ENCODE data around the gene NUAK2.
"Not testable (repeated sequence)": the region's sequence is repeated elsewhere in the genome, so short reads cannot be mapped to it uniquely, and the experiment has no call there.

NUAK2 gene

GRCh38 chr1:205301205-205301821, 20.2 kb downstream of the NUAK2 start:
- no peak overlapping the region for H3K4me3 ChIP-seq (ENCODE audit: low read depth, low read length)
- H3K9ac ChIP-seq = no peak overlapping the region
- H2AFZ ChIP-seq = peak overlapping the region; percentile 50
- peak overlapping the region; percentile 31 for H3K4me2 ChIP-seq (ENCODE audit: low read length)
- no peaks in the 10 kb centered on the region for H3K27me3 ChIP-seq (ENCODE audit: control insufficient read depth, insufficient read depth, low read length)
- H3K27ac ChIP-seq = no peak overlapping the region
- no peaks in the 10 kb centered on the region for H3K4me1 ChIP-seq
- no peaks in the 10 kb centered on the region for H3K79me2 ChIP-seq
- no peaks in the 10 kb centered on the region for H3K9me3 ChIP-seq (ENCODE audit: control insufficient read depth, low read length)
- H3K36me3 ChIP-seq (ENCODE audit: control insufficient read depth, insufficient read depth, low read length) = no peaks in the 10 kb centered on the region
- TF ChIP-seq CTCF (IDR thresholded peaks at IDR 0.05) = no peak

- Histone ChIP-seq H3K4me1 (no peaks in the 10 kb centered on the region), H3K36me3 (ENCODE audit: control insufficient read depth, insufficient read depth, low read length) (no peaks in the 10 kb centered on the region), H3K9me3 (ENCODE audit: control insufficient read depth, low read length) (no peaks in the 10 kb centered on the region), H3K27me3 (ENCODE audit: control insufficient read depth, insufficient read depth, low read length) (no peaks in the 10 kb centered on the region), H3K9ac (no peak overlapping the region), H2AFZ (no peak overlapping the region), H3K27ac (no peak overlapping the region), H3K4me3 (ENCODE audit: low read depth, low read length) (no peak overlapping the region), H3K4me2 (ENCODE audit: low read length) (no peak overlapping the region), H3K79me2 (no peaks in the 10 kb centered on the region)
- TF ChIP-seq CTCF (IDR thresholded peaks at IDR 0.05) = no peak
Observed at GRCh38 chr1:205300149-205300548, 21.4 kb downstream of the NUAK2 start.

- Histone ChIP-seq H2AFZ (no peak overlapping the region), H3K4me1 (no peaks in the 10 kb centered on the region), H3K27me3 (ENCODE audit: control insufficient read depth, insufficient read depth, low read length) (no peaks in the 10 kb centered on the region), H3K79me2 (no peaks in the 10 kb centered on the region), H3K4me3 (ENCODE audit: low read depth, low read length) (no peak overlapping the region), H3K27ac (no peak overlapping the region), H3K9me3 (ENCODE audit: control insufficient read depth, low read length) (no peaks in the 10 kb centered on the region), H3K9ac (no peak overlapping the region), H3K4me2 (ENCODE audit: low read length) (no peak overlapping the region), H3K36me3 (ENCODE audit: control insufficient read depth, insufficient read depth, low read length) (no peaks in the 10 kb centered on the region)
- TF ChIP-seq CTCF (IDR thresholded peaks at IDR 0.05) = no peak
Observed at GRCh38 chr1:205298191-205298994, 23.2 kb downstream of the NUAK2 start.

GRCh38 chr1:205297546-205298177, 23.9 kb downstream of the NUAK2 start:
- H3K9me3 ChIP-seq (ENCODE audit: control insufficient read depth, low read length); H3K36me3 ChIP-seq (ENCODE audit: control insufficient read depth, insufficient read depth, low read length); H3K4me2 ChIP-seq (ENCODE audit: low read length); H2AFZ ChIP-seq; H3K79me2 ChIP-seq; H3K9ac ChIP-seq; H3K27ac ChIP-seq; H3K4me1 ChIP-seq; H3K4me3 ChIP-seq (ENCODE audit: low read depth, low read length); H3K27me3 ChIP-seq (ENCODE audit: control insufficient read depth, insufficient read depth, low read length): not testable (repeated sequence)

GRCh38 chr1:205296154-205296553, 25.4 kb downstream of the NUAK2 start:
- no peak for TF ChIP-seq CTCF (IDR thresholded peaks at IDR 0.05)
- H3K36me3 ChIP-seq (ENCODE audit: control insufficient read depth, insufficient read depth, low read length) = no peaks in the 10 kb centered on the region
- no peak overlapping the region for H3K9ac ChIP-seq
- no peak overlapping the region for H3K4me2 ChIP-seq (ENCODE audit: low read length)
- H3K4me3 ChIP-seq (ENCODE audit: low read depth, low read length) = no peak overlapping the region
- H3K27ac ChIP-seq = no peak overlapping the region
- no peaks in the 10 kb centered on the region for H3K27me3 ChIP-seq (ENCODE audit: control insufficient read depth, insufficient read depth, low read length)
- no peaks in the 10 kb centered on the region for H3K79me2 ChIP-seq
- no peak overlapping the region for H2AFZ ChIP-seq
- H3K9me3 ChIP-seq (ENCODE audit: control insufficient read depth, low read length) = no peaks in the 10 kb centered on the region
- H3K4me1 ChIP-seq = no peaks in the 10 kb centered on the region

All from parathyroid adenoma (tissue), 2 donors.